Measurements from ENCODE around the gene CALCOCO1. TPM values are rescaled to one million over a fixed set of nuclear protein-coding genes. Genes with fewer than 3 reads are reported as not detected.

Gene CALCOCO1
- total and polyA plus RNA-seq, 2 of the 13 experiments (the other 11 are each of a cell fraction or from before 2014, with no cell fraction given), result 7.7 to 47.7 TPM

DNA sequence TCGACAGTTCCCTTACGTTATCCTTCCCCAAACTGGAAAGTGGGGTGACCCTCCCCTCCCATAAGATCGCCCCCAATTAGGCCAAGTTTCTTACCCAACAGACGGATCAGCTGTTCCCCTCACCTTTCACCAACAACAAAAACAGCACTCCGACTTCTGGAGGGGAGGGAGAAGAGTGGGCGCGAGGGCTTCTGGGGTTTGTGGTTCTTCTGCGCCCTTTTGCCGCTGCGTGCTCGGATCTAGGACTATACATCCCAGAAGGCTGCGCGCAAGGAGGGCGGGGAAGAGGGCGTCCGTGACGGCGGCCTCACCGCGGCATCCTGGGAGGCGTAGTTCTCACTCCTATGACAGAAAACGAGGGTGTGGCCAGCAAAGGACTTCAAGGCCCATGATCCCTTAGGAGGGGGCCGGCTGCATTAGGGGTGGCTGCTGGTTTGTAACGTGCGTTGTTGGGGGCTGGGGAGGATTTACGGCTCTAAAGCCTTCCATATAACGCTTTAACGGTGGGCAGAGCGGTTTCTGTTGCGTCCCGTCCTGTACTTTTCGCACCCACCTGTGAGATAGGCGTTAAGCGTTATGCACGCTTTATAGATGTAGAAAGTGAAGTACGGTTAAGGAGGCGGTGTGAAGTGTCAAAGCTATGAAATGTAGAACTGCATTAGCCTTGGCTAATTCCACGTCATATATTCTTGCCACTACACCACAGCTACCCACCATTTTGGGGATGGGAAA, at the start of gene CALCOCO1 (continued):
- no peak for TF ChIP-seq ADNP (CRISPR knock-in tag; IDR thresholded peaks at IDR 0.05)
- no peak for TF ChIP-seq CBX1 (IDR thresholded peaks at IDR 0.05; ENCODE audit: low read depth)
- TF ChIP-seq ZSCAN22 (CRISPR knock-in tag; IDR thresholded peaks at IDR 0.05), result no peak
- no peak for TF ChIP-seq KAT2B (IDR thresholded peaks at IDR 0.05; ENCODE audit: borderline replicate concordance, low read depth, low read length)
- 0 out of 2 replicates have a peak, but pooled peaks have one; percentile 46 for TF ChIP-seq MXD3 (CRISPR knock-in tag; IDR thresholded peaks at IDR 0.05)
- no peak for TF ChIP-seq THAP7 (CRISPR knock-in tag; IDR thresholded peaks at IDR 0.05)
- no peak for TF ChIP-seq RFXAP (CRISPR knock-in tag; IDR thresholded peaks at IDR 0.05; ENCODE audit: borderline replicate concordance)
- no peak for TF ChIP-seq ZNF317 (CRISPR knock-in tag; IDR thresholded peaks at IDR 0.05)
- no peak for TF ChIP-seq ZNF367 (CRISPR knock-in tag; IDR thresholded peaks at IDR 0.05; ENCODE audit: borderline replicate concordance)
- no peak for TF ChIP-seq NCOR1 (IDR thresholded peaks at IDR 0.05; ENCODE audit: borderline replicate concordance, low read length)
- TF ChIP-seq ZBED4 (CRISPR knock-in tag; IDR thresholded peaks at IDR 0.05; ENCODE audit: borderline replicate concordance), result 0 out of 2 replicates have a peak, but pooled peaks have one; percentile 61
- TF ChIP-seq IKZF1 (IDR thresholded peaks at IDR 0.05), result no peak
- TF ChIP-seq RFX1 (IDR thresholded peaks at IDR 0.05), result no peak
- peak; percentile 98 for TF ChIP-seq SUZ12 (IDR thresholded peaks at IDR 0.05; ENCODE audit: low read depth, low read length)
- no peak for TF ChIP-seq PBX3 (CRISPR knock-in tag; IDR thresholded peaks at IDR 0.05; ENCODE audit: borderline replicate concordance)
- TF ChIP-seq SIX1 (CRISPR knock-in tag; IDR thresholded peaks at IDR 0.05; ENCODE audit: borderline replicate concordance), result peak; percentile 16; the same call in 1 of the 2 replicates
- peak; percentile 79; the same call in 1 of the 2 replicates for TF ChIP-seq ARNT2 (CRISPR knock-in tag; IDR thresholded peaks at IDR 0.05; ENCODE audit: low read depth)
- TF ChIP-seq YEATS4 (CRISPR knock-in tag; IDR thresholded peaks at IDR 0.05; ENCODE audit: borderline replicate concordance), result peak; percentile 64; the same call in 1 of the 2 replicates
- TF ChIP-seq ZXDC (CRISPR knock-in tag; IDR thresholded peaks at IDR 0.05), result no peak
- peak; percentile 43; the same call in 1 of the 2 replicates for TF ChIP-seq SMAD1 (CRISPR knock-in tag; IDR thresholded peaks at IDR 0.05; ENCODE audit: borderline replicate concordance, low read depth)
- TF ChIP-seq MXD4 (CRISPR knock-in tag; IDR thresholded peaks at IDR 0.05), result peak; percentile 85; the same call in 1 of the 2 replicates

Measured in HepG2 (cell line).